Stomach (tissue), 9 donors: ENCODE results near the gene UNC5A. TPM values are rescaled to one million over a fixed set of nuclear protein-coding genes. Genes with fewer than 3 reads are reported as not detected.

Experiments
- DNase-seq, 2 donors: peaks; one replicate each; pipeline versions ENCODE4 v3.0.0 to v3.0.0-alpha.2; 2013 to 2019
- H3K27ac ChIP-seq, 5 donors: fragments of 200-600 bp in 4 of 5; sonication (generic) in 4 of 5; one replicate each; pipeline ENCODE4 v1.5.1; 2013 to 2019; ENCODE audit warnings: mild to moderate bottlenecking in 1 of 5, moderate library complexity in 1 of 5
- H3K27me3 ChIP-seq, 3 donors: fragments of 200-600 bp; sonication (generic); one replicate each; pipeline ENCODE4 v1.5.1; 2017 to 2019; ENCODE audit warnings: mixed run types in 1 of 3
- H3K36me3 ChIP-seq, 4 donors: fragments of 200-600 bp; sonication (generic); 1 replicate in 3 of 4; 2 replicates in 1 of 4; pipeline ENCODE4 v1.5.1; 2016 to 2019
- H3K4me1 ChIP-seq, 4 donors: fragments of 200-600 bp; sonication (generic); one replicate each; pipeline ENCODE4 v1.5.1; 2016 to 2019
- H3K4me3 ChIP-seq, 4 donors: fragments of 200-600 bp; sonication (generic) in 3 of 4; one replicate each; pipeline ENCODE4 v1.5.1; 2016 to 2019; ENCODE audit warnings: mild to moderate bottlenecking in 1 of 4
- H3K9me3 ChIP-seq, 4 donors: fragments of 200-600 bp; sonication (generic); one replicate each; pipeline ENCODE4 v1.5.1; 2016 to 2019
- CTCF ChIP-seq, 7 experiments: fragments of 450-650 bp in 4 of 7; fragments of 200-600 bp in 3 of 7; sonication (generic) in 3 of 7; IDR thresholded peaks; one replicate each; pipeline ENCODE4 v1.5.1; 2016 to 2019; ENCODE audit warnings: antibody characterized with exemption in 7 of 7, control low read depth in 2 of 7, mild to moderate bottlenecking in 1 of 7
- EP300 ChIP-seq: sonication (generic); formaldehyde crosslinking; IDR thresholded peaks from one replicate; pipeline ENCODE4 v1.6.1; 2017; ENCODE audit warnings: antibody characterized with exemption
- POLR2A ChIP-seq, 4 donors: fragments of 450-650 bp; IDR thresholded peaks; one replicate each; pipeline ENCODE4 v1.6.1; 2016; ENCODE audit warnings: antibody characterized with exemption in 4 of 4, control low read depth in 2 of 4, mild to moderate bottlenecking in 1 of 4, moderate library complexity in 1 of 4
- POLR2AphosphoS5 ChIP-seq, 3 donors: sonication (generic); formaldehyde crosslinking; IDR thresholded peaks; one replicate each; pipeline ENCODE4 v1.6.1; 2016; ENCODE audit warnings: antibody characterized with exemption in 3 of 3
- WGBS, 5 donors: extraction: QIAGEN DNeasy Blood & Tissue Kit in 3 of 5; methylation state at CpG; one replicate each; pipeline versions ENCODE4 v1.1.5 to v1.1.7; 2013 to 2018; 5-methylcytosine and 5-hydroxymethylcytosine counted together
- intact Hi-C: fragments of 100-400 bp; cut with DNase I; formaldehyde crosslinking; loops from one replicate; pipeline ENCODE4 v1.15.1; 2023; ENCODE audit warnings: low total_unique reads
- polyA plus RNA-seq, 3 donors: library from polyadenylated mRNA; stranded (reverse); fragments of 200-250 nt; gene quantifications; one replicate each; pipeline ENCODE4 v1.2.3, GENCODE V29; 2013
- total RNA-seq, 5 donors: library from RNA; depleted of rRNA; stranded (reverse); fragments of >200 nt; gene quantifications; one replicate each; pipeline versions ENCODE4 v1.1.0 to v1.2.3, GENCODE V29; 2014 to 2016
- donor health status: healthy with polysubstance abuse.
- donor health status: Bipolar disorder and iron deficiency.
- donor health status: healthy.

Gene UNC5A
- total and polyA plus RNA-seq, 8 donors = 0.08 to 0.72 (median 0.46) TPM; not detected in 4

GRCh38 chr5:176781054-176781375, 29.3 kb upstream of the UNC5A start:
- H3K27me3 ChIP-seq = peaks cover 0 to 81% (median 53%) of the 10 kb centered on the region in 3 donors
- peak in 1 of 2 donors; percentile 54 for DNase-seq
- H3K9me3 ChIP-seq = no peaks in the 10 kb centered on the region
- no peak overlapping the region for H3K27ac ChIP-seq
- WGBS, 5 donors = 10 to 37% (median 18%) methylated on average over 14 of the region's 14 CpGs
- H3K4me1 ChIP-seq = no peaks in the 10 kb centered on the region
- no peaks in the 10 kb centered on the region for H3K36me3 ChIP-seq
- intact Hi-C loops = no loop called here
- TF ChIP-seq POLR2AphosphoS5 (IDR thresholded peaks at IDR 0.05) = no peak
- TF ChIP-seq EP300 = no peak
- no peak for TF ChIP-seq POLR2A (IDR thresholded peaks at IDR 0.05)
- no peak for TF ChIP-seq CTCF (IDR thresholded peaks at IDR 0.05)
- H3K4me3 ChIP-seq = no peak overlapping the region

- no peak for TF ChIP-seq POLR2AphosphoS5 (IDR thresholded peaks at IDR 0.05)
- no peak for TF ChIP-seq CTCF (IDR thresholded peaks at IDR 0.05)
- TF ChIP-seq POLR2A (IDR thresholded peaks at IDR 0.05) = no peak
- TF ChIP-seq EP300 = no peak
- Histone ChIP-seq H3K4me1 (no peaks in the 10 kb centered on the region), H3K27ac (no peak overlapping the region), H3K9me3 (no peaks in the 10 kb centered on the region), H3K4me3 (no peak overlapping the region), H3K27me3 (peaks cover 0 to 81% (median 53%) of the 10 kb centered on the region in 3 donors), H3K36me3 (no peaks in the 10 kb centered on the region)
- no peak for DNase-seq
- 64 to 78% (median 75%) methylated on average over 17 of the region's 17 CpGs for WGBS, 5 donors
- intact Hi-C loops = no loop called here
Measured at GRCh38 chr5:176781638-176782570, 28.5 kb upstream of the UNC5A start.

GRCh38 chr5:176784218-176785165, 25.9 kb upstream of the UNC5A start:
- WGBS, 5 donors = 16 to 20% (median 18%) methylated on average over 10 to 15 of the region's 15 CpGs
- peaks cover 0 to 87% (median 45%) of the 10 kb centered on the region in 3 donors for H3K27me3 ChIP-seq
- no peak for DNase-seq
- no peaks in the 10 kb centered on the region for H3K9me3 ChIP-seq
- intact Hi-C loops = no loop called here
- H3K36me3 ChIP-seq = no peaks in the 10 kb centered on the region
- H3K4me3 ChIP-seq = no peak overlapping the region
- no peak overlapping the region for H3K27ac ChIP-seq
- TF ChIP-seq CTCF (IDR thresholded peaks at IDR 0.05) (no peak), POLR2A (IDR thresholded peaks at IDR 0.05) (no peak), POLR2AphosphoS5 (IDR thresholded peaks at IDR 0.05) (no peak), EP300 (no peak)
- H3K4me1 ChIP-seq = no peaks in the 10 kb centered on the region
